Sigmoid colon (tissue), 7 donors: ENCODE measurements around the gene ZFYVE19. TPM values are rescaled to one million over a fixed set of nuclear protein-coding genes. Genes with fewer than 3 reads are reported as not detected.

Source experiments
- DNase-seq: peaks from one replicate; pipeline ENCODE4 v3.0.0-alpha.2; 2019
- H3K27ac ChIP-seq, 4 donors: fragments of 200-600 bp; sonication (generic); one replicate each; pipeline ENCODE4 v1.5.1; 2016 to 2019; ENCODE audit warnings: mild to moderate bottlenecking in 1 of 4
- H3K27me3 ChIP-seq, 3 donors: fragments of 200-600 bp; sonication (generic); one replicate each; pipeline ENCODE4 v1.5.1; 2019; ENCODE audit warnings: mild to moderate bottlenecking in 1 of 3
- H3K36me3 ChIP-seq, 4 donors: fragments of 200-600 bp; sonication (generic); one replicate each; pipeline ENCODE4 v1.5.1; 2016 to 2019
- H3K4me1 ChIP-seq, 4 donors: fragments of 200-600 bp; sonication (generic); one replicate each; pipeline ENCODE4 v1.5.1; 2017 to 2019
- H3K4me3 ChIP-seq, 4 donors: fragments of 200-600 bp; sonication (generic); one replicate each; pipeline ENCODE4 v1.5.1; 2017 to 2019; ENCODE audit warnings: mild to moderate bottlenecking in 2 of 4, moderate library complexity in 1 of 4
- H3K9me3 ChIP-seq, 4 donors: fragments of 200-600 bp in 3 of 4; sonication (generic) in 3 of 4; one replicate each; pipeline versions ENCODE4 v1.5.1 to v1.6.1; 2013 to 2019
- CTCF ChIP-seq, 4 experiments: fragments of 450-650 bp in 3 of 4; fragments of 200-600 bp in 1 of 4; IDR thresholded peaks; one replicate each; pipeline ENCODE4 v1.5.1; 2016 to 2019; ENCODE audit warnings: antibody characterized with exemption in 4 of 4, mild to moderate bottlenecking in 3 of 4, moderate library complexity in 2 of 4
- EP300 ChIP-seq, 4 donors: sonication (generic); formaldehyde crosslinking; IDR thresholded peaks; one replicate each; pipeline ENCODE4 v1.6.1; 2017; ENCODE audit warnings: antibody characterized with exemption in 4 of 4
- POLR2A ChIP-seq, 2 donors: fragments of 450-650 bp; IDR thresholded peaks; one replicate each; pipeline ENCODE4 v1.6.1; 2016; ENCODE audit warnings: antibody characterized with exemption in 2 of 2, mild to moderate bottlenecking in 2 of 2, moderate library complexity in 2 of 2
- POLR2AphosphoS5 ChIP-seq, 4 donors: sonication (generic); formaldehyde crosslinking; IDR thresholded peaks; one replicate each; pipeline ENCODE4 v1.6.1; 2017; ENCODE audit warnings: antibody characterized with exemption in 4 of 4
- WGBS, 2 donors: extraction: QIAGEN DNeasy Blood & Tissue Kit; methylation state at CpG; one replicate each; pipeline ENCODE4 v1.1.7; 2013; 5-methylcytosine and 5-hydroxymethylcytosine counted together
- intact Hi-C: fragments of 100-400 bp; cut with DNase I; formaldehyde crosslinking; loops from one replicate; pipeline ENCODE4 v1.15.1; 2023
- polyA plus RNA-seq, 3 donors: library from polyadenylated mRNA; stranded (reverse); fragments of 200-250 nt; gene quantifications; one replicate each; pipeline ENCODE4 v1.2.3, GENCODE V29; 2013
- total RNA-seq, 4 donors: library from RNA; depleted of rRNA; stranded (reverse); fragments of >200 nt; gene quantifications; one replicate each; pipeline ENCODE4 v1.1.0, GENCODE V29; 2016
- donor health status: healthy with polysubstance abuse.
- donor health status: Bipolar disorder and iron deficiency.
- donor health status: healthy.

ZFYVE19 gene
- total and polyA plus RNA-seq, 7 donors = 14.4 to 49.6 (median 28.7) TPM

GRCh38 chr15:40768521-40769273 is 38.2 kb upstream of the ZFYVE19 start:
- DNase-seq = no peak
- no peak overlapping the region for H3K4me3 ChIP-seq
- peaks cover 3 to 37% (median 13%) of the 10 kb centered on the region in 4 donors for H3K36me3 ChIP-seq
- H3K4me1 ChIP-seq = peaks cover 0 to 35% (median 31%) of the 10 kb centered on the region in 4 donors
- H3K27ac ChIP-seq = peak overlapping the region; percentile 22 to 59 (median 48)
- intact Hi-C loops = loop anchor here (5.0 kb wide), 1 partner anchor 39 kb away; the partner anchor contains the start of genes DNAJC17 and ZFYVE19
- 19 to 48% methylated on average over 21 of the region's 21 CpGs for WGBS, 2 donors
- no peaks in the 10 kb centered on the region for H3K9me3 ChIP-seq
- no peak for TF ChIP-seq POLR2A (IDR thresholded peaks at IDR 0.05)
- no peak for TF ChIP-seq POLR2AphosphoS5 (IDR thresholded peaks at IDR 0.05)
- TF ChIP-seq EP300 (IDR thresholded peaks at IDR 0.05) = no peak
- no peak for TF ChIP-seq CTCF (IDR thresholded peaks at IDR 0.05)
- no peaks in the 10 kb centered on the region for H3K27me3 ChIP-seq

- no peak within 1 kb of the TSS for H3K4me3 ChIP-seq
- no peaks in the 10 kb centered on the region for H3K27me3 ChIP-seq
- peak within 1 kb of the TSS; percentile 31 to 59 (median 48) for H3K27ac ChIP-seq
- no peaks in the 10 kb centered on the region for H3K9me3 ChIP-seq
- intact Hi-C loops = loop anchor here (5.0 kb wide), 1 partner anchor 38 kb away; the partner anchor contains the start of genes DNAJC17 and ZFYVE19
- H3K4me1 ChIP-seq = peaks cover 0 to 27% (median 23%) of the 10 kb centered on the region in 4 donors
- WGBS, 2 donors = 10 to 26% methylated on average over 28 of the region's 28 CpGs
- peaks cover 6 to 45% (median 21%) of the 10 kb centered on the region in 4 donors for H3K36me3 ChIP-seq
- TF ChIP-seq POLR2A (IDR thresholded peaks at IDR 0.05) (no peak), EP300 (IDR thresholded peaks at IDR 0.05) (no peak), CTCF (IDR thresholded peaks at IDR 0.05) (no peak), POLR2AphosphoS5 (IDR thresholded peaks at IDR 0.05) (no peak)
- DNase-seq = no peak
Measured at GRCh38 chr15:40769274-40770146, 37.4 kb upstream of the ZFYVE19 start, which contains the start of gene C15orf62. C15orf62 (plus strand) TSS chr15:40769980; CDS start chr15:40770496, 516 bp downstream.

GRCh38 chr15:40770147-40770721 is 36.7 kb upstream of the ZFYVE19 start:
- H3K9me3 ChIP-seq = no peaks in the 10 kb centered on the region
- peaks cover 0 to 20% (median 16%) of the 10 kb centered on the region in 4 donors for H3K4me1 ChIP-seq
- DNase-seq = no peak
- 22 to 45% methylated on average over 17 of the region's 17 CpGs for WGBS, 2 donors
- H3K4me3 ChIP-seq = no peak overlapping the region
- H3K27ac ChIP-seq = peak overlapping the region; percentile 31 to 59 (median 48)
- intact Hi-C loops = no loop called here
- no peaks in the 10 kb centered on the region for H3K27me3 ChIP-seq
- peaks cover 8 to 52% (median 28%) of the 10 kb centered on the region in 4 donors for H3K36me3 ChIP-seq
- TF ChIP-seq POLR2AphosphoS5 (IDR thresholded peaks at IDR 0.05) = no peak

- WGBS, 2 donors = 95 to 97% methylated on average over 5 of the region's 5 CpGs
- peaks cover 0 to 17% (median 13%) of the 10 kb centered on the region in 4 donors for H3K4me1 ChIP-seq
- TF ChIP-seq EP300 (IDR thresholded peaks at IDR 0.05) = no peak
- no peak for TF ChIP-seq POLR2AphosphoS5 (IDR thresholded peaks at IDR 0.05)
- TF ChIP-seq CTCF (IDR thresholded peaks at IDR 0.05) = no peak
- no peak for TF ChIP-seq POLR2A (IDR thresholded peaks at IDR 0.05)
- no peak overlapping the region for H3K27ac ChIP-seq
- peaks cover 18 to 62% (median 38%) of the 10 kb centered on the region in 4 donors for H3K36me3 ChIP-seq
- DNase-seq = no peak
- intact Hi-C loops = no loop called here
- no peaks in the 10 kb centered on the region for H3K27me3 ChIP-seq
- no peak overlapping the region for H3K4me3 ChIP-seq
- no peaks in the 10 kb centered on the region for H3K9me3 ChIP-seq
Measured at GRCh38 chr15:40771242-40771641, 35.6 kb upstream of the ZFYVE19 start.
